Sigmoid colon (tissue), 7 donors: ENCODE measurements around the gene BTBD9. TPM values are rescaled to one million over a fixed set of nuclear protein-coding genes. Genes with fewer than 3 reads are reported as not detected.

Experiments used
- DNase-seq: peaks from one replicate; pipeline ENCODE4 v3.0.0-alpha.2; 2019
- H3K27ac ChIP-seq, 4 donors: fragments of 200-600 bp; sonication (generic); one replicate each; pipeline ENCODE4 v1.5.1; 2016 to 2019; ENCODE audit warnings: mild to moderate bottlenecking in 1 of 4
- H3K27me3 ChIP-seq, 3 donors: fragments of 200-600 bp; sonication (generic); one replicate each; pipeline ENCODE4 v1.5.1; 2019; ENCODE audit warnings: mild to moderate bottlenecking in 1 of 3
- H3K36me3 ChIP-seq, 4 donors: fragments of 200-600 bp; sonication (generic); one replicate each; pipeline ENCODE4 v1.5.1; 2016 to 2019
- H3K4me1 ChIP-seq, 4 donors: fragments of 200-600 bp; sonication (generic); one replicate each; pipeline ENCODE4 v1.5.1; 2017 to 2019
- H3K4me3 ChIP-seq, 4 donors: fragments of 200-600 bp; sonication (generic); one replicate each; pipeline ENCODE4 v1.5.1; 2017 to 2019; ENCODE audit warnings: mild to moderate bottlenecking in 2 of 4, moderate library complexity in 1 of 4
- H3K9me3 ChIP-seq, 4 donors: fragments of 200-600 bp in 3 of 4; sonication (generic) in 3 of 4; one replicate each; pipeline versions ENCODE4 v1.5.1 to v1.6.1; 2013 to 2019
- CTCF ChIP-seq, 4 experiments: fragments of 450-650 bp in 3 of 4; fragments of 200-600 bp in 1 of 4; IDR thresholded peaks; one replicate each; pipeline ENCODE4 v1.5.1; 2016 to 2019; ENCODE audit warnings: antibody characterized with exemption in 4 of 4, mild to moderate bottlenecking in 3 of 4, moderate library complexity in 2 of 4
- EP300 ChIP-seq, 4 donors: sonication (generic); formaldehyde crosslinking; IDR thresholded peaks; one replicate each; pipeline ENCODE4 v1.6.1; 2017; ENCODE audit warnings: antibody characterized with exemption in 4 of 4
- POLR2A ChIP-seq, 2 donors: fragments of 450-650 bp; IDR thresholded peaks; one replicate each; pipeline ENCODE4 v1.6.1; 2016; ENCODE audit warnings: antibody characterized with exemption in 2 of 2, mild to moderate bottlenecking in 2 of 2, moderate library complexity in 2 of 2
- POLR2AphosphoS5 ChIP-seq, 4 donors: sonication (generic); formaldehyde crosslinking; IDR thresholded peaks; one replicate each; pipeline ENCODE4 v1.6.1; 2017; ENCODE audit warnings: antibody characterized with exemption in 4 of 4
- WGBS, 2 donors: extraction: QIAGEN DNeasy Blood & Tissue Kit; methylation state at CpG; one replicate each; pipeline ENCODE4 v1.1.7; 2013; 5-methylcytosine and 5-hydroxymethylcytosine counted together
- intact Hi-C: fragments of 100-400 bp; cut with DNase I; formaldehyde crosslinking; loops from one replicate; pipeline ENCODE4 v1.15.1; 2023
- polyA plus RNA-seq, 3 donors: library from polyadenylated mRNA; stranded (reverse); fragments of 200-250 nt; gene quantifications; one replicate each; pipeline ENCODE4 v1.2.3, GENCODE V29; 2013
- total RNA-seq, 4 donors: library from RNA; depleted of rRNA; stranded (reverse); fragments of >200 nt; gene quantifications; one replicate each; pipeline ENCODE4 v1.1.0, GENCODE V29; 2016
- donor health status: healthy with polysubstance abuse.
- donor health status: Bipolar disorder and iron deficiency.
- donor health status: healthy.

Gene BTBD9
- total and polyA plus RNA-seq, 7 donors, result 3.6 to 20.8 (median 10.5) TPM

GRCh38 chr6:38542031-38542430, 97.7 kb downstream of the BTBD9 start:
- H3K36me3 ChIP-seq, result no peaks in the 10 kb centered on the region
- intact Hi-C loops, result no loop called here

GRCh38 chr6:38533064-38533463, 106.7 kb downstream of the BTBD9 start:
- no peak overlapping the region for H3K4me3 ChIP-seq
- no peaks in the 10 kb centered on the region for H3K9me3 ChIP-seq
- H3K27ac ChIP-seq, result no peak overlapping the region
- H3K27me3 ChIP-seq, result no peaks in the 10 kb centered on the region
- H3K4me1 ChIP-seq, result peaks cover 0 to 4% (median 0%) of the 10 kb centered on the region in 4 donors
- H3K36me3 ChIP-seq, result no peaks in the 10 kb centered on the region
- no peak for DNase-seq
- TF ChIP-seq POLR2AphosphoS5 (IDR thresholded peaks at IDR 0.05) (no peak), EP300 (IDR thresholded peaks at IDR 0.05) (no peak), POLR2A (IDR thresholded peaks at IDR 0.05) (no peak), CTCF (IDR thresholded peaks at IDR 0.05) (no peak)
- intact Hi-C loops, result no loop called here

More at GRCh38 chr6:38542031-38542430, 97.7 kb downstream of the BTBD9 start:
- H3K27me3 ChIP-seq, result no peaks in the 10 kb centered on the region
- no peak for DNase-seq
- no peaks in the 10 kb centered on the region for H3K9me3 ChIP-seq
- 84 to 89% methylated on average over 2 of the region's 2 CpGs for WGBS, 2 donors
- TF ChIP-seq POLR2A (IDR thresholded peaks at IDR 0.05), result no peak
- TF ChIP-seq EP300 (IDR thresholded peaks at IDR 0.05), result no peak
- no peak for TF ChIP-seq CTCF (IDR thresholded peaks at IDR 0.05)
- no peak for TF ChIP-seq POLR2AphosphoS5 (IDR thresholded peaks at IDR 0.05)
- H3K4me1 ChIP-seq, result no peaks in the 10 kb centered on the region
- H3K4me3 ChIP-seq, result no peak overlapping the region
- H3K27ac ChIP-seq, result no peak overlapping the region

GRCh38 chr6:38531134-38531533, 108.6 kb downstream of the BTBD9 start:
- Histone ChIP-seq H3K4me1 (peaks cover 0 to 4% (median 0%) of the 10 kb centered on the region in 4 donors), H3K9me3 (no peaks in the 10 kb centered on the region), H3K36me3 (no peaks in the 10 kb centered on the region), H3K27ac (no peak overlapping the region), H3K27me3 (no peaks in the 10 kb centered on the region), H3K4me3 (no peak overlapping the region)
- intact Hi-C loops, result no loop called here
- 79 to 91% methylated on average over 3 of the region's 3 CpGs for WGBS, 2 donors
- TF ChIP-seq POLR2AphosphoS5 (IDR thresholded peaks at IDR 0.05) (no peak), POLR2A (IDR thresholded peaks at IDR 0.05) (no peak), CTCF (IDR thresholded peaks at IDR 0.05) (no peak), EP300 (IDR thresholded peaks at IDR 0.05) (no peak)
- no peak for DNase-seq

- WGBS, 2 donors, result 85 to 98% methylated on average over 5 of the region's 5 CpGs
- Histone ChIP-seq H3K4me3 (no peak overlapping the region), H3K27me3 (no peaks in the 10 kb centered on the region), H3K9me3 (no peaks in the 10 kb centered on the region), H3K36me3 (no peaks in the 10 kb centered on the region), H3K4me1 (peaks cover 0 to 4% (median 0%) of the 10 kb centered on the region in 4 donors), H3K27ac (no peak overlapping the region)
- DNase-seq, result no peak
- intact Hi-C loops, result no loop called here
- TF ChIP-seq POLR2AphosphoS5 (IDR thresholded peaks at IDR 0.05) (no peak), POLR2A (IDR thresholded peaks at IDR 0.05) (no peak), EP300 (IDR thresholded peaks at IDR 0.05) (no peak), CTCF (IDR thresholded peaks at IDR 0.05) (no peak)
Measured at GRCh38 chr6:38528196-38528965, 111.3 kb downstream of the BTBD9 start.
